ENCODE data around the gene ZC3H18. TPM values are rescaled to one million over a fixed set of nuclear protein-coding genes. Genes with fewer than 3 reads are reported as not detected.
A peak's percentile ranks its signal among the peaks of the same experiment; 100 is the strongest.
"Not testable (repeated sequence)": the region's sequence is repeated elsewhere in the genome, so short reads cannot be mapped to it uniquely, and the experiment has no call there.

ZC3H18 gene
- total and polyA plus RNA-seq, 5 donors from 2014 or later: 10.9 to 162 (median 13.6) TPM

- ATAC-seq (ENCODE audit: low read depth in 2 of 2) (no peak), DNase-seq (no peak)
- no peaks in the 10 kb centered on the region for H3K9me3 Mint-ChIP-seq
- H3K4me1 Mint-ChIP-seq: peaks cover 0 to 9% (median 6%) of the 10 kb centered on the region in 4 donors
- H3K9me3 ChIP-seq (ENCODE audit: control insufficient read depth in 2 of 2, low read length in 2 of 2): no peaks in the 10 kb centered on the region
- H3K27ac Mint-ChIP-seq: no peak overlapping the region
- no peak overlapping the region for H3K4me3 ChIP-seq (ENCODE audit: low read depth, low read length)
- H3K36me3 Mint-ChIP-seq: peaks cover 26% of the 10 kb centered on the region
- no peak overlapping the region for H3K4me3 Mint-ChIP-seq
- H3K36me3 ChIP-seq (ENCODE audit: control insufficient read depth, insufficient read depth, low read length): peaks cover 77% of the 10 kb centered on the region
- H3K4me1 ChIP-seq (ENCODE audit: control insufficient read depth, insufficient read depth, low read length, poor library complexity, severe bottlenecking): no peaks in the 10 kb centered on the region
- no peak overlapping the region for H3K27ac ChIP-seq (ENCODE audit: insufficient read depth, low read length, poor library complexity, severe bottlenecking)
- no peaks in the 10 kb centered on the region for H3K27me3 ChIP-seq (ENCODE audit: control insufficient read depth, insufficient read depth, low read length)
- H3K27me3 Mint-ChIP-seq: no peaks in the 10 kb centered on the region
Measured at GRCh38 chr16:88606148-88606757, 36.0 kb downstream of the ZC3H18 start.

DNA sequence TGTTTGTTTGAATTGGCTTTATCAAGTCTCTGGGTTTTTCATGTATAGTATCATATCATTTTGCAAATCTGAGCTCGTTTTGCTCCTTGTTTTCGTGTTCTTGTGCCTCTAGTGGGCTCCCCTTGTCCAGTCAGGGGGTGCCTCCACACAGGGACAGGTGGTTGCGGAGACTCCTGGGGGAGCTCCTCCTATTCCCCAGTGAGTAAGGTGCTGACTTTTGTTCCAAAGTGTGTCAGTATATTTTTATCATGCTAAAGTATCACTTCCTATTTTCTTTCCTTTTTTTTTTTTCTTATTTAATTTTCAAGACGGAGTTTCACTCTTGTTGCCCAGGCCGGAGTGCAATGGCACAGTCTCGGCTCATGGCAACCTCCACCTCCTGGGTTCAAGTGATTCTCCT is 37.9 kb downstream of the ZC3H18 start:
- no peak overlapping the region for H3K27ac Mint-ChIP-seq
- peaks cover 78% of the 10 kb centered on the region for H3K36me3 ChIP-seq (ENCODE audit: control insufficient read depth, insufficient read depth, low read length)
- H3K36me3 Mint-ChIP-seq: peaks cover 23% of the 10 kb centered on the region

GRCh38 chr16:88609426-88609825 is 39.2 kb downstream of the ZC3H18 start:
- H3K4me3 ChIP-seq (ENCODE audit: low read depth, low read length); H3K9me3 Mint-ChIP-seq; DNase-seq; H3K27ac ChIP-seq (ENCODE audit: insufficient read depth, low read length, poor library complexity, severe bottlenecking); H3K27me3 Mint-ChIP-seq; ATAC-seq (ENCODE audit: low read depth in 2 of 2); H3K4me1 ChIP-seq (ENCODE audit: control insufficient read depth, insufficient read depth, low read length, poor library complexity, severe bottlenecking); H3K27me3 ChIP-seq (ENCODE audit: control insufficient read depth, insufficient read depth, low read length); H3K9me3 ChIP-seq (ENCODE audit: control insufficient read depth in 2 of 2, low read length in 2 of 2): not testable (repeated sequence)
- H3K36me3 ChIP-seq (ENCODE audit: control insufficient read depth, insufficient read depth, low read length): peaks cover 90% of the 10 kb centered on the region
- H3K27ac Mint-ChIP-seq: peak overlapping the region in 1 of 3 donors; percentile 87
- H3K36me3 Mint-ChIP-seq: peaks cover 29% of the 10 kb centered on the region
- H3K4me1 Mint-ChIP-seq: peaks cover 3 to 20% (median 13%) of the 10 kb centered on the region in 4 donors
- peak overlapping the region in 1 of 4 donors; percentile 32 for H3K4me3 Mint-ChIP-seq

More for the DNA sequence above, 37.9 kb downstream of the ZC3H18 start:
- H3K9me3 Mint-ChIP-seq: no peaks in the 10 kb centered on the region
- Histone ChIP-seq H3K4me3 (ENCODE audit: low read depth, low read length) (no peak overlapping the region), H3K4me1 (ENCODE audit: control insufficient read depth, insufficient read depth, low read length, poor library complexity, severe bottlenecking) (no peaks in the 10 kb centered on the region), H3K27me3 (ENCODE audit: control insufficient read depth, insufficient read depth, low read length) (no peaks in the 10 kb centered on the region), H3K27ac (ENCODE audit: insufficient read depth, low read length, poor library complexity, severe bottlenecking) (no peak overlapping the region), H3K9me3 (ENCODE audit: control insufficient read depth in 2 of 2, low read length in 2 of 2) (no peaks in the 10 kb centered on the region)
- H3K4me3 Mint-ChIP-seq: no peak overlapping the region
- no peaks in the 10 kb centered on the region for H3K27me3 Mint-ChIP-seq
- no peak for DNase-seq
- no peak for ATAC-seq (ENCODE audit: low read depth in 2 of 2)
- H3K4me1 Mint-ChIP-seq: peaks cover 0 to 10% (median 7%) of the 10 kb centered on the region in 4 donors

GRCh38 chr16:88610080-88610479 is 39.9 kb downstream of the ZC3H18 start:
- Mint-ChIP-seq H3K36me3 (peaks cover 29% of the 10 kb centered on the region), H3K27ac (peak overlapping the region in 2 of 3 donors; percentile 25 to 87), H3K9me3 (no peaks in the 10 kb centered on the region), H3K27me3 (no peaks in the 10 kb centered on the region), H3K4me3 (no peak overlapping the region), H3K4me1 (peaks cover 3 to 23% (median 13%) of the 10 kb centered on the region in 4 donors)
- H3K27me3 ChIP-seq (ENCODE audit: control insufficient read depth, insufficient read depth, low read length): no peaks in the 10 kb centered on the region
- DNase-seq: no peak
- H3K4me1 ChIP-seq (ENCODE audit: control insufficient read depth, insufficient read depth, low read length, poor library complexity, severe bottlenecking): no peaks in the 10 kb centered on the region
- H3K9me3 ChIP-seq (ENCODE audit: control insufficient read depth in 2 of 2, low read length in 2 of 2): no peaks in the 10 kb centered on the region
- no peak for ATAC-seq (ENCODE audit: low read depth in 2 of 2)
- H3K4me3 ChIP-seq (ENCODE audit: low read depth, low read length): no peak overlapping the region
- peaks cover 89% of the 10 kb centered on the region for H3K36me3 ChIP-seq (ENCODE audit: control insufficient read depth, insufficient read depth, low read length)
- H3K27ac ChIP-seq (ENCODE audit: insufficient read depth, low read length, poor library complexity, severe bottlenecking): no peak overlapping the region

GRCh38 chr16:88610909-88611812 is 41.0 kb downstream of the ZC3H18 start:
- no peak overlapping the region for H3K4me3 ChIP-seq (ENCODE audit: low read depth, low read length)
- Mint-ChIP-seq H3K36me3 (peaks cover 29% of the 10 kb centered on the region), H3K9me3 (no peaks in the 10 kb centered on the region), H3K4me3 (peak overlapping the region in 1 of 4 donors; percentile 35), H3K27me3 (no peaks in the 10 kb centered on the region), H3K27ac (peak overlapping the region in 1 of 3 donors; percentile 69), H3K4me1 (peaks cover 5 to 23% (median 15%) of the 10 kb centered on the region in 4 donors)
- peaks cover 89% of the 10 kb centered on the region for H3K36me3 ChIP-seq (ENCODE audit: control insufficient read depth, insufficient read depth, low read length)
- ATAC-seq (ENCODE audit: low read depth in 2 of 2): no peak
- no peaks in the 10 kb centered on the region for H3K27me3 ChIP-seq (ENCODE audit: control insufficient read depth, insufficient read depth, low read length)
- no peaks in the 10 kb centered on the region for H3K4me1 ChIP-seq (ENCODE audit: control insufficient read depth, insufficient read depth, low read length, poor library complexity, severe bottlenecking)
- DNase-seq: no peak
- no peak overlapping the region for H3K27ac ChIP-seq (ENCODE audit: insufficient read depth, low read length, poor library complexity, severe bottlenecking)
- no peaks in the 10 kb centered on the region for H3K9me3 ChIP-seq (ENCODE audit: control insufficient read depth in 2 of 2, low read length in 2 of 2)

GRCh38 chr16:88613293-88613692 is 43.1 kb downstream of the ZC3H18 start:
- Mint-ChIP-seq H3K4me3 (no peak overlapping the region), H3K36me3 (peaks cover 22% of the 10 kb centered on the region), H3K4me1 (peaks cover 5 to 21% (median 15%) of the 10 kb centered on the region in 4 donors), H3K27me3 (no peaks in the 10 kb centered on the region), H3K27ac (peak overlapping the region in 1 of 3 donors; percentile 75), H3K9me3 (no peaks in the 10 kb centered on the region)
- Histone ChIP-seq H3K27ac (ENCODE audit: insufficient read depth, low read length, poor library complexity, severe bottlenecking) (no peak overlapping the region), H3K4me3 (ENCODE audit: low read depth, low read length) (no peak overlapping the region), H3K36me3 (ENCODE audit: control insufficient read depth, insufficient read depth, low read length) (peaks cover 84% of the 10 kb centered on the region), H3K9me3 (ENCODE audit: control insufficient read depth in 2 of 2, low read length in 2 of 2) (no peaks in the 10 kb centered on the region), H3K27me3 (ENCODE audit: control insufficient read depth, insufficient read depth, low read length) (no peaks in the 10 kb centered on the region), H3K4me1 (ENCODE audit: control insufficient read depth, insufficient read depth, low read length, poor library complexity, severe bottlenecking) (no peaks in the 10 kb centered on the region)
- ATAC-seq (ENCODE audit: low read depth in 2 of 2): no peak
- DNase-seq: no peak

DNA sequence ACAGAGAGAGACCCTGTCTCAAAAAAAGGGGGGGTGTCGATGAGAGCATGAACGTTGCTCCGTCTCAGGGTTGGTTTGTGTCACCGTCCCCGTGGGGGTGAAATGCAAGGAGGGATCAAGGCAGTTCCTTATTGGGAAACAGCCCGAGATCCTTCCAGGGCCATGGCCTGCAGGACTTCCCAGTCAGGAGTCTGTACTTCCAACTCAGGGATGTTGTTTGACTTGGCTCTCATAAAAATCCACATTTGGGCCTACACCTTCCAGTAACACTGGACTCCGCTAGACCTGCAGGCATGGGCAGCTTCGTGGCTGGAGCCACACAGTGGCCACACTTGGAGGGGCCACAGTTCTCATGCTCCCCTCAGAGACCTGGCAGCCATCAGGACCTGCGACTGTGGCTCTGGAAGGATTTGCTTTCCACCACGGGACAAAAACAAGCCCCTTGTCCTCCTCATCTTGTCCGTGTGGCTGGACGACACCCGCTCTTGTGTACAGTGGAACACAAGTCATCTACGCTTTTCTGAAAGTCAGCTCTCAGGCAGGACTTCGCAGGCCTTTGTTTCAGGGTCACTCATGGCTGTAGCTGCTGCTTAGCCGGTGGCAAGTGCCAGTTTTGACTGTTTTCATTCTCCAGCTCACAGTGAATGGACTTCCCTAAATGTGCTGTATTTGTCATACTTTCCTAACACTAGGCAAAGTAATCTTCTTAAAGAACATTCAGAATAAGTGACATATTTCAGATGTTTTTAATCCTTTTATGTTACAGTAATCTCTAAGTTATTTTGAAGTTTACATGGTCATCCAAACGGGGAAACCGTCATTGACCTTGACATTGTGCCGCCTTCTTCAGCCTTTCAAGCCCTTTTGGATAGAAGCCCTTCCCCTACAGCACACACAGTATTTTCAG is 44.0 kb downstream of the ZC3H18 start:
- no peaks in the 10 kb centered on the region for H3K9me3 Mint-ChIP-seq
- H3K36me3 Mint-ChIP-seq: peaks cover 21% of the 10 kb centered on the region
- H3K4me3 ChIP-seq (ENCODE audit: low read depth, low read length): no peak overlapping the region
- no peaks in the 10 kb centered on the region for H3K27me3 Mint-ChIP-seq
- H3K27ac ChIP-seq (ENCODE audit: insufficient read depth, low read length, poor library complexity, severe bottlenecking): no peak overlapping the region
- DNase-seq (no peak), ATAC-seq (ENCODE audit: low read depth in 2 of 2) (no peak)
- peaks cover 6% of the 10 kb centered on the region for H3K4me1 ChIP-seq (ENCODE audit: control insufficient read depth, insufficient read depth, low read length, poor library complexity, severe bottlenecking)
- peaks cover 5 to 29% (median 20%) of the 10 kb centered on the region in 4 donors for H3K4me1 Mint-ChIP-seq
- H3K4me3 Mint-ChIP-seq: no peak overlapping the region
- H3K9me3 ChIP-seq (ENCODE audit: control insufficient read depth in 2 of 2, low read length in 2 of 2): no peaks in the 10 kb centered on the region
- H3K36me3 ChIP-seq (ENCODE audit: control insufficient read depth, insufficient read depth, low read length): peaks cover 81% of the 10 kb centered on the region
- H3K27me3 ChIP-seq (ENCODE audit: control insufficient read depth, insufficient read depth, low read length): no peaks in the 10 kb centered on the region
- H3K27ac Mint-ChIP-seq: peak overlapping the region in 1 of 3 donors; percentile 72
